ENCODE measurements around the gene GPR135.

- TF ChIP-seq CTCF (conservative IDR thresholded peaks at IDR 0.05; ENCODE audit: low read depth, low read length) (peak; percentile 100), EZH2 (IDR thresholded peaks at IDR 0.05; ENCODE audit: low read length, unreplicated experiment) (no peak)
These were observed 42.0 kb upstream of the GPR135 start for GRCh38 chr14:59507063-59507751.
